Urinary bladder (tissue), 4 donors: ENCODE measurements around the gene RALGPS1. TPM values are rescaled to one million over a fixed set of nuclear protein-coding genes. Genes with fewer than 3 reads are reported as not detected.

Experiments
- DNase-seq: peaks from one replicate; pipeline ENCODE4 v3.0.0-alpha.2; 2015; ENCODE audit errors: extremely low spot score
- H3K27ac ChIP-seq: one replicate; pipeline ENCODE4 v1.5.1; 2013; ENCODE audit warnings: low read depth, mild to moderate bottlenecking, moderate library complexity
- H3K36me3 ChIP-seq: one replicate; pipeline ENCODE4 v1.6.1; 2013; ENCODE audit warnings: mild to moderate bottlenecking, moderate library complexity; ENCODE audit not compliant: insufficient read depth
- H3K4me1 ChIP-seq: one replicate; pipeline ENCODE4 v1.6.1; 2013; ENCODE audit warnings: mild to moderate bottlenecking, moderate library complexity; ENCODE audit not compliant: insufficient read depth
- H3K4me3 ChIP-seq: one replicate; pipeline ENCODE4 v1.5.1; 2013; ENCODE audit warnings: low read depth, low read length
- whole genome bisulfite sequencing: extraction: QIAGEN DNeasy Blood & Tissue Kit; methylation state at CpG from one replicate; pipeline ENCODE4 v1.1.7; 2013; 5-methylcytosine and 5-hydroxymethylcytosine counted together
- polyA plus RNA-seq: library from polyadenylated mRNA; stranded (reverse); fragments of 200-250 nt; gene quantifications from one replicate; pipeline ENCODE4 v1.2.3, GENCODE V29; 2013
- total RNA-seq: library from RNA; depleted of rRNA; stranded (reverse); fragments of >200 nt; gene quantifications from one replicate; pipeline ENCODE4 v1.2.3, GENCODE V29; 2014
- donor health status: healthy with polysubstance abuse.
- donor health status: healthy.

RALGPS1 gene
- total and polyA plus RNA-seq, 2 donors = 8.9 to 21.8 TPM

- H3K4me1 ChIP-seq = no peaks in the 10 kb centered on the region
- no peak overlapping the region for H3K4me3 ChIP-seq
- WGBS = 69% methylated on average over 8 of the region's 8 CpGs
- H3K36me3 ChIP-seq = peaks cover 4% of the 10 kb centered on the region
- no peak for DNase-seq
- H3K27ac ChIP-seq = no peak overlapping the region
These were observed 61.0 kb downstream of the RALGPS1 start for GRCh38 chr9:126975327-126976220.

GRCh38 chr9:126979461-126979860 is 64.9 kb downstream of the RALGPS1 start:
- DNase-seq = no peak
- no peaks in the 10 kb centered on the region for H3K4me1 ChIP-seq
- H3K4me3 ChIP-seq = no peak overlapping the region
- peaks cover 4% of the 10 kb centered on the region for H3K36me3 ChIP-seq
- no peak overlapping the region for H3K27ac ChIP-seq
- WGBS = 80% methylated on average over 5 of the region's 5 CpGs

- Histone ChIP-seq H3K4me1 (no peaks in the 10 kb centered on the region), H3K27ac (no peak overlapping the region), H3K36me3 (peaks cover 4% of the 10 kb centered on the region), H3K4me3 (no peak overlapping the region)
- no peak for DNase-seq
These were observed 65.6 kb downstream of the RALGPS1 start for GRCh38 chr9:126980231-126980630.

GRCh38 chr9:126981218-126981617 is 66.6 kb downstream of the RALGPS1 start:
- Histone ChIP-seq H3K36me3 (peaks cover 4% of the 10 kb centered on the region), H3K4me3 (no peak overlapping the region), H3K4me1 (no peaks in the 10 kb centered on the region), H3K27ac (no peak overlapping the region)
- WGBS = 98% methylated on average over 2 of the region's 2 CpGs
- DNase-seq = no peak

- 90% methylated on average over 5 of the region's 5 CpGs for WGBS
- H3K4me3 ChIP-seq = no peak overlapping the region
- no peaks in the 10 kb centered on the region for H3K4me1 ChIP-seq
- no peak for DNase-seq
- peaks cover 4% of the 10 kb centered on the region for H3K36me3 ChIP-seq
- no peak overlapping the region for H3K27ac ChIP-seq
These were observed 67.8 kb downstream of the RALGPS1 start for GRCh38 chr9:126982215-126983002.

GRCh38 chr9:126983767-126984166 is 69.2 kb downstream of the RALGPS1 start:
- H3K4me1 ChIP-seq = no peaks in the 10 kb centered on the region
- H3K36me3 ChIP-seq = no peaks in the 10 kb centered on the region
- DNase-seq = no peak
- 100% methylated on average over 1 of the region's 1 CpG for WGBS
- no peak overlapping the region for H3K27ac ChIP-seq
- H3K4me3 ChIP-seq = no peak overlapping the region

GRCh38 chr9:126984969-126985368 is 70.4 kb downstream of the RALGPS1 start:
- no peaks in the 10 kb centered on the region for H3K4me1 ChIP-seq
- no peak overlapping the region for H3K27ac ChIP-seq
- no peak for DNase-seq
- H3K36me3 ChIP-seq = no peaks in the 10 kb centered on the region
- WGBS = 42% methylated on average over 3 of the region's 3 CpGs
- no peak overlapping the region for H3K4me3 ChIP-seq

GRCh38 chr9:126985870-126986498 is 71.4 kb downstream of the RALGPS1 start:
- Histone ChIP-seq H3K4me3 (no peak overlapping the region), H3K4me1 (no peaks in the 10 kb centered on the region), H3K36me3 (no peaks in the 10 kb centered on the region), H3K27ac (no peak overlapping the region)
- WGBS = 68% methylated on average over 7 of the region's 7 CpGs
- no peak for DNase-seq

GRCh38 chr9:126986506-126986951 is 71.9 kb downstream of the RALGPS1 start:
- no peaks in the 10 kb centered on the region for H3K4me1 ChIP-seq
- H3K36me3 ChIP-seq = no peaks in the 10 kb centered on the region
- H3K4me3 ChIP-seq = no peak overlapping the region
- no peak for DNase-seq
- H3K27ac ChIP-seq = no peak overlapping the region
- WGBS = 94% methylated on average over 2 of the region's 2 CpGs

- no peak overlapping the region for H3K4me3 ChIP-seq
- H3K36me3 ChIP-seq = no peaks in the 10 kb centered on the region
- no peak for DNase-seq
- no peaks in the 10 kb centered on the region for H3K4me1 ChIP-seq
- H3K27ac ChIP-seq = no peak overlapping the region
- 99% methylated on average over 2 of the region's 2 CpGs for WGBS
These were observed 74.3 kb downstream of the RALGPS1 start for GRCh38 chr9:126988857-126989256.

- H3K36me3 ChIP-seq = no peaks in the 10 kb centered on the region
- H3K27ac ChIP-seq = no peak overlapping the region
- no peaks in the 10 kb centered on the region for H3K4me1 ChIP-seq
- WGBS = 69% methylated on average over 19 of the region's 19 CpGs
- no peak for DNase-seq
- no peak overlapping the region for H3K4me3 ChIP-seq
These were observed 75.6 kb downstream of the RALGPS1 start for GRCh38 chr9:126989847-126990842.

- Histone ChIP-seq H3K4me1 (no peaks in the 10 kb centered on the region), H3K27ac (no peak overlapping the region), H3K4me3 (no peak overlapping the region), H3K36me3 (no peaks in the 10 kb centered on the region)
- no peak for DNase-seq
- WGBS = 32% methylated on average over 2 of the region's 2 CpGs
These were observed 76.6 kb downstream of the RALGPS1 start for GRCh38 chr9:126991183-126991582.

GRCh38 chr9:126992427-126992826 is 77.8 kb downstream of the RALGPS1 start:
- Histone ChIP-seq H3K36me3 (no peaks in the 10 kb centered on the region), H3K27ac (no peak overlapping the region), H3K4me3 (no peak overlapping the region), H3K4me1 (no peaks in the 10 kb centered on the region)
- DNase-seq = no peak
